Activated effector memory CD4-positive, alpha-beta T cell treated with Interleukin-2 at 50 U/mL for 16 hours (primary cell): ENCODE measurements around the gene LCOR.

Source experiments
- DNase-seq: peaks from one replicate; pipeline ENCODE4 v3.0.0-alpha.2; 2020

Gene LCOR

GRCh38 chr10:96988426-96988825 lies 156.3 kb downstream of the LCOR start:
- no peak for DNase-seq

- no peak for DNase-seq
Measured at GRCh38 chr10:96991313-96991841, 159.3 kb downstream of the LCOR start.

DNA sequence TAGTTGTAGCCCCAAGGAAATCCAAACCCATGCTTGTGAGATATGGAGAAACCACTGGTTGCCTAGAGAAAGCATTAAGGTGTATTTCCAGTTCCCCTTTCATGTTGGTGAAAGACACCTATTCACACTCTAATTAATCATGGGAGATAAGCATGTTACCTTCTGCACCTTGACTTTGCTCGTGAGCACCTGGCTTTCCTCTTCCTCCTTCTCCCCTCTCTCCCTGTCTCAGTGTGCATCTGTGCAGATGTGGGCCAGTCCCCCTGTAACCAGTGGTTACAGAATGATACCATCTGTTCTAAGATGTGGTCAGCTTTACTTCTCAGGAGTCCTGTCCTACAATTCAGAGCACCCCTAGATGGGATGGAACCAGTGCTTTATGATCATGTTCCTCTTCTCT lies 160.6 kb downstream of the LCOR start:
- no peak for DNase-seq

DNA sequence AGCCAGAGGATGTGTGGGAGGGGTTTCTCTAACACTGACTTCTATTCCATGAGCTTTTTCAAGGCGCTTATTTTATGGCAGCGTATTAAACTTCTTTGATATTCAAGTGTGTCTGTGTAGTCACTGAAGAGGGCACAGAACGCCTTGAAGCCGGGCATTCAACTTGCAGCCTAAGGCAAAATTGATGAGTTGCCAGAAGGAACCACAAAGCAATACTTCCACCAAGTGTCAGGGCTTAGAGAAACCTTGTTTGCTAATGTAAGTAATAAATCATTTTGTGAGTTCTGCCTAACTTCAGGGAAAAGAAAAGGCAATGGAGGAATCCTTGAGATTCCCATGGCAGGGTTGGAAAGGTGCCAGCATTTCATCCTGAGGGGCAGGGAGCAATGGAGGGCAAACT lies 163.8 kb downstream of the LCOR start:
- DNase-seq = no peak

GRCh38 chr10:96996275-96996965 lies 164.3 kb downstream of the LCOR start:
- DNase-seq = no peak

GRCh38 chr10:96998329-96998888 lies 166.3 kb downstream of the LCOR start:
- DNase-seq = no peak

DNA sequence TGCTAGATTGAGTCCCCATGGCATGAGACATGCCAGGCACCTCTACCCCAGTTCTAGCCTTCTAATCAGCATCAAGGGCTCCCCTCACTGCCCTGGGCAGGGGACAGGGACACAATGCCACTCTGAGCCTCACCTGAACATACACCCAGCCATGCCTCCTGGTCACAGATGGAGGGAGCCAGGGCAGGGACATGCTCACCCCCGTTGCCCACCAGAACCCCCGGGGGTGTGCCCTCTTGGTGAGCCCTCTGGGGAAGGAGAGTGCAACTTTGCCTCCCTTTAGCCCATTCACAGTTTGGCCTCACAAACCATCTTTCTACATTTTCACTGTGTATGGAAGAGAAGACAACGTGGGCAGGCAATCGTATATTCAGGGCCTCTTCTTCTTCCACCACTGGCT lies 167.2 kb downstream of the LCOR start:
- no peak for DNase-seq

DNA sequence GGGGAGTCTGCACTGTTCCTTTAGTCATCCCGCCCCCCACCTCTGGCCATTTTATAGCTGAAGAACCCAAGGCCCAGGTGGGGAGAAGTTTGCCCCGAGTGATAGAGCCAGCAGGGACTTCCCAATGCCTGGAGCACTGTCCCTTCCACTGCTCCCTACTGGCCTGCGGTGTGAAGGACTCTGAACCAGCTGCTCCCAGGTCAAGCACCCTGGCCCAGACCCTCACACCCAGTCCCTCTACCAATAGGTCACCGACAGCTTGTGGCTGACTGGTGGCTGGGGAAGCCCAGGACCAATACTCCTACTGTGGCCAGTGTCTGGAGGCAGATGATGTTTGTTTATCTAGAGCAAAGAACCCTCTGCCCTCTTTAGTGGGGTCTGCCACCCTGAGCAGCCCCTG lies 167.9 kb downstream of the LCOR start:
- no peak for DNase-seq

DNA sequence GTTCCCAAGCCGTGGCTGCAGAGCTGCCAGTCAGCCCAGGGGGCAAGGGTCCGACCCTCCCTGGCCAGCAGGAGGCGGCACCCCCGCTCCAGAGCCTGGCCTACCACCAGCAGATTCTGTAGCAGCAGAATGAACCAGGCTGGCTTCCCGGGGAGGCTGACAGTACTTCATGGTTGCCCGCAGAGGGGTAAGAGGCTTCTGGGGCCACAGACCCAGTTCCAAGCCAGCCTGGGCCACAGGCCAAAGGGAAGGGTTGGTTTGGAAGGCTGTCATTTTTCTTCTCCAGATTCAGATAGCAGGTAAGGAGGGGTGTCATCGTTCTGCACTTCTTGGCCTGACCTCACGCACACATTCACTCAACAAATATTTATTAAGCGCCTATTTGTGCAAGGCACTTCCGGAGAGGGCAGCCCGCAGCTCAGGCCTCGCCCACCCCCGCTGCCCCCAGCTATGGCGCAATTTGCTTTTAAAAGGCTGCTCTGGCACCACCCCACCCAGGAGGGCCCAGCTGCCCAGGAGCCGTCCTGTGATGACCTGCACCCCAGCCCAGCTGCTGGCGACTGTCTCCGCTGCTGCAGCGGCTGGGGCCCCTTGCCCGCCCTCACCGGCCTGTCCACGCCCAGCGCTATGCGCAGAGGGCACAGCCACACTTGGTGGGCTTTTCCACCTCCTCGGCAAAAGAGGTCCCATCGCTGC lies 168.5 kb downstream of the LCOR start:
- no peak for DNase-seq

DNA sequence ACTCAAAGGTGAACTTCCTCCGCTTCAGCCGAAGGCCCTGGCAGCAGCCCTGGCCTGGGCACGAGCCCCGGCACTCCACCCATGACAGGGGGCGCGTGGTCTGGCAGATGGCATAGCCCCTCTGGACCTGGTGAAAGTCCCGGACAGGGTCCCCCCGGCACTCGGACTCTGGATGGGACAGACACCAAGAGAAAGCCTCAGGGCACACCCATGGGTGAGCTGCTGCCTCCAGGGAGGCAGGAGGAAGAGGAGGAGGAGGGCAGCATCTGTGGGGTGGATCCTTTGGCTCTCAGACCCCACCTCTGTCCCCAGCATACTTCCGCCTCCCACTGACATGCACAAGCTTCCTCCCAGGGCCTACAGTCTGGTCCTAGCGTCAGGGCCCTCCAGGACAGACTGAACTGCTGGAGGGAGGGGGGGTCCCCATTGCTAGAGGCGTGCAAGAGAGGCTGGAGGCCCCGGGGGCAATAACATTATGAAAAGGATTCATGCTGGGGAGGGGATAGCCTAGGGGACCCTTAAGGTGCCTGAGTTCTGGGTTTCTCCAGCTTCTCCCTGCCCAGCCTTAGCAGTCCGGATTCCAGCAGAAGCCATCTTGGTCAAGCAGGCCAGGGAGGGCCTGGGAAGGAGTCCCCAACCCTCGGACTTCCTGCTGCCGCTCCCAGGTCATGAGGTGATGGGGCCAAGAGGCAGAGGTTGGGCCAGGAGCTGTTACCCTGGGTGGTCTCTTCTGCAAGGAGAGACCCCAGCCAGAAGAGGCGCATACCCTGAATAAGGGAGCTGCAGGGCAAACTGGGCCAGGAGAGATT lies 169.3 kb downstream of the LCOR start:
- no peak for DNase-seq

GRCh38 chr10:97002670-97003069 lies 170.6 kb downstream of the LCOR start:
- no peak for DNase-seq

DNA sequence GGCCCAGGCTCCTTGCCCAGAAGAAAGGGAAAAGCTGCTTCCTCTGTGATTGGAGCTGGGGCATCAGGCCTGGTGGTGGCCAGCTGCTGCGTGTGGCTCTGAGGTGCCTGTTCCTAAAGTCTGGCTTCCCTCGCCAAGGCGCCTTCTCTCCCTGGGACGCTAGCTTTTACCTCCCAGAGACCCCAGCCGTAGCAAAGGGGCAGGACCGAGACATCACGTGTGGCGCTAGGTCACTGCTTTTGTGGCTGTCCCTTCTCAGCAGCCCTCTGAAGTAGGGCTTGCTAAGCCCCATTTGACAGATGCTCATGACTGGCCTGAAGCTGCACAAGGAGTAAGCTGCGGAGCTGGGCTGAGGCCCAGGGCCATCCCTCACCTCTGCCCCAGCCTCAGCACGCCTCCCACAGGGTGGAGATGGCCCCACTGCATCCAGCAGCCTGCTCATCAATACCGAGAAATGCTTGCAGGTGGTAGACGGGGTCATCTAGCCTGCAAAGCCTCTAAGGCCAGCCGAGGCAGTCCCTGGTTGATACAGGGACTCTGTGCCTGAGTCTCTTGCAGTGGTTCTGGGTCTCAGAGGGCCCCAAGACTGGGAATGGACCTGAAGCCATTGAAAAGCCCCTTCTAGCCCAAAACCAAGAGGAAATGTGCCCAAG lies 171.2 kb downstream of the LCOR start:
- no peak for DNase-seq

- no peak for DNase-seq
Measured at GRCh38 chr10:97003804-97004201, 171.7 kb downstream of the LCOR start.

- DNase-seq = no peak
Measured at GRCh38 chr10:97004591-97004990, 172.5 kb downstream of the LCOR start.

DNA sequence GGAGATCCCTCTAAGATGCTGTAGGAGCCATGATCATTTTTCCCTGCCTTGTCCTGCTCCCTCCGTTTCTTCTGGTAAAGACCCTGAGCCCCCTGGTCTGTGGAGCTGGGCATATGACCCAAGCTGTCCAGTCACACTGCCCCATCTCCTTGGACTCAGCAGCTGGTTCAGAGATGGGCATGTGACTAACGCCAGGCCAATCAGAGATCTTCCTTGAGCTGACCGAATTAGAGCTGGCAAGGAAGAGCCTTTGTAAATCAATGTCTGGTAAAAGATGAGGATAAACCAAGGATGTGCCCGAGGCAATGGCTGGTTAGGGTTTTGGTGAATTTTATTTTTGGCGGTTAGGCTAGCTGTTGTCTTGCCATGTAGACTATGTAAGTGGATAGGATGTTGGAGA lies 173.3 kb downstream of the LCOR start:
- DNase-seq = no peak

GRCh38 chr10:97006364-97006763 lies 174.3 kb downstream of the LCOR start:
- DNase-seq = no peak

DNA sequence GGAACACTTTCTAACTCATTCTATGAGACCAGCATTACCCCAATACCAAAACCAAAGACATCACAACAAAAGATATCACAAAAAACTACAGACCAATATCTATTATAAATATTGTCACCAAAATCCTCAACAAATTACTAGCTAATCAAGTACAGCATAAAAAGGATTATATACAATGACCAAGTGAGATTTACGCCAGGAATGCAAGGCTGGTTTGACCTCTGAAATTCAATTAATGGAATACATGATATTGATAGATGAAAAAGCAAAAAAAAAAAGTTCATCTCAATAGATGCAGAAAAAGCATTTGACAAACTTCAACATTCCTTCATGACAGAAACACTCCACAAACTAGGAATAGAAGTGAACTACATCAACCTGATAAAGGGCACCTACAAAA lies 175.3 kb downstream of the LCOR start:
- DNase-seq = no peak

DNA sequence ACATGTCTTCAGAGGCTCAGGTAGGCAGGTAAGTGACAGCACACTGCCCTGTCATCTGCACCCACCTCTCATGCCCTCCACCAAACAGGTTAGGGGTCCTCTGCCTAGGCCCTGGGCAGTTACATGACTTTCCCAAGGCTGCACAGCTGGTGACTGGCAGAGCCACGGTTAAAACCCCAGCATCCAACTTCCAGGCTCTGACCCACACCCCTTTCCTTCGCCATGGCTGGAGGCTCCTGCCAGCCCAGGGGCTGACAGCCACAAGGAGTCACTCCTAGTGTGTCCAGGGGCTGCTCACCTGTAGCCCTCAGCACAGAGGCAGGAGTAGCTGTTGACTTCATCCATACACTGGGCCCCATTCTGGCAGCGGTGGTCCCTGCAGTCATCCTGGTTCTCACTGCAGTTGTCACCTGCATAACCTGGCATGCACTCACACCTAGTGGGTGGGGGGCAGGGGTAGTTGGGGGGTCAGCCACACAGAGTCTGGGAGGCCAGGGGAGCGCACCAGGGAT lies 178.7 kb downstream of the LCOR start:
- DNase-seq = no peak

GRCh38 chr10:97011397-97011796 lies 179.3 kb downstream of the LCOR start:
- no peak for DNase-seq

- DNase-seq = no peak
Measured at GRCh38 chr10:97012470-97012869, 180.4 kb downstream of the LCOR start.

DNA sequence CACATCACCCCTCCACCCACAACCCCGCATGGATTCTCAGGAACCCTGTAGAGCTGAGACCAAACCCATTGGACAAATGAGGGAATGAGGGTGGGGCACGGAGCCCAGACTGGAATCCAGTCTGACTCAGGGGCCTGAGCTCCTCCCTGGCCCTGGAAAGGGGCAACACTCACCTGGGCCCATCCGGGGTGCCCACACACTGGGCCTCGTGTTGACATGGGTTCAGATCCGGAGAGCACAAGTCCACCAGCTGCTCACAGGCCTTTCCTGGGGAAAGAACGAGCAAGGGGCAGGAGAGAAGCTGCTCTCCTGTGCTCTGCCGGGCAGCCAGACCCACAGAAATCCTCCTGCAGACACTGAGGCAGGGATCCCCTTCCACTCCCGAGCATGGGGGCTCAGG lies 181.5 kb downstream of the LCOR start:
- no peak for DNase-seq

DNA sequence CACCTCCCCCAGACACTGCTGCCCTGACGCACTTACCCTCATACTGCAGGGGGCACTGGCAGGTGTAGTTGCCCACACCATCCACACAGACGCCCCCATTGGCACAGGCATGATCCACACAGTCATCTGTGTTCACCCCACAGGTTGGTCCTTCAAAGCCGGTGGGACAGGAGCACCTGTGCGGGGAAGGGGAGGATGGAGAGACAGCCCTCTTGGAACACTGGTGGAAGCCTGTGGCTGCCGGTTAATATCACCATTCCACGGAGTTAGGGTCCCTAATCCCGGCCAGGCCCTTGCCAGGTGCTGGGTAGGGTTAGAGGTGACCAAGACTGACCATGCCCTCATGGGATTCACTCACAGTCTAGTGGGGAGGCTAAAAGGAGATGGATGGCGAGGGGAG lies 181.9 kb downstream of the LCOR start:
- no peak for DNase-seq

DNA sequence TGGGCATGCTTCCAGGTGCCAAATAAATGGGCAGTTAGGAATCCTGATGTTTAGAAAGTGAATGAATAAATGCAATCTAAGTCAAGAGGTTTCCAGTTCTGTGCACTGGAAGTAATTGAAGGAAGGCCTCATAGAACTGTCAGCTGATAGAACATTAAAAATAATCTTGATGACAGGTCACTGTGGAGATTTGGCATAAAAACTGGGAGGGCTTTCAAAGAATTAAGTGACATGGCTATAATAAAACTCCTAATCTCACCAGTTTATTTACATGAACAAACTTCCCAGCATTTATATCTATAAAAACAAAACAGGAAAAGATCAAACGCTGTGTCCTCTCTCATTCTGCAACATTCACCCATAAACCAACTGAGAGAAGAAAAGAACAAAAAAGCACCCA lies 183.1 kb downstream of the LCOR start:
- no peak for DNase-seq
